DMS79 (cell line): ENCODE results near the gene NR2F1-AS1.
"Not testable (repeated sequence)": the region's sequence is repeated elsewhere in the genome, so short reads cannot be mapped to it uniquely, and the experiment has no call there.

ENCODE experiments used
- DNase-seq: peaks from one replicate; lab custom pipeline; 2025; lab: John Stamatoyannopoulos, UW

NR2F1-AS1 gene

DNA sequence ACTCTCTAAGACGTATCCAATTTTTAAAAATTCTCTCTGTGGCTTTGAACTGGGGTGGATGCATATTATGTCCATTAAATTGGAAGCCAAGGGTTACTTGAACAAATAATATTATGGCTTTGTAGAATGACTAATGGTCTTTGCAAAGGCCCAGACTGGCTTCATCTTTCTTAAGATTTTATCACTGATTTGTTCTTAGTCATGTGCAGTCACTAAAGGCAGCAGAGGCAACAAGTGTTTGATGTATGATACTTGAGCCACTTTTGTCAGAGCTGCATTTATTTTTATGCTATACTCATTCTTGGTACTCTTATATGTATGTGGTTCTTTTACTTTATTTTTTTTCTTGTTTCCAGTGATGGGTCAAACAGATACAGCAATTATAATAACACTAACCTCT, 152.2 kb downstream of the NR2F1-AS1 start:
- DNase-seq: no peak

DNA sequence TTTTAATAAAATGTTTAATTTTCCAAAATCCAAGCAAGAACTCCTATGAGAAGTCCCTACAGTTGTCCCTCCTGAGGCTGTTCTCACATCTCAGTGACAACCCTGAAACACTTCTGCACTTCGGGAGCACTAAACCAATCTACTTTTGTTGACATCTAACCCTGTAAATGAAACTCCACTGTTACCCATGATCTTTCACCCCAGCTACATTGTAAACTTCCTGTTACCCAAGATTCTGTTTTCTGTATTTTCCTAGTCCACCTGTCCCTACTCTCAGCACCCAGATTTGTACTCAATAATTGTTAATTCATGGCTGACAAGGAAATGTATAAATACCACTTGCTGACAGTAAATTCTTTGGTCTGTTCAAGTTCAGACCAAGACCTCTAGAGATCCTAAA, 153.7 kb downstream of the NR2F1-AS1 start:
- no peak for DNase-seq

DNA sequence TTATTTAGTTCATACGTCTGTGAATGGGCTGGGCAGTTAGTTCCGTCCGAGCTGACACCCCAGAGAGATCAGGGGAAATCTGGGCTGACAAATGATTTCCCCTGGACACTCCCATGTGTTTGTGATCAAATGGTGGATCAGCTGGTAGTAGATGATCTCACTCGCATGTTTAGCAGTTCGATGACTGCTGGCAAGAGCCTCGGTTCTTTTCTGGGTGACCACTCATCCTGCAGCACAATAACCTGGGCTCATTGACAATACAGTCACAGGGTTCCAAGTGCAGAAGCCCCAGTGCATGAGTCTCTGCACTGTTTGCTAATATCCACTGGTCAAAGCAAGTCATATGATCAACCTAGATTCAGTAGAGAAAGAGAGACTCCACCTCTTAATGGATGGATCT, 155.9 kb downstream of the NR2F1-AS1 start:
- no peak for DNase-seq

DNA sequence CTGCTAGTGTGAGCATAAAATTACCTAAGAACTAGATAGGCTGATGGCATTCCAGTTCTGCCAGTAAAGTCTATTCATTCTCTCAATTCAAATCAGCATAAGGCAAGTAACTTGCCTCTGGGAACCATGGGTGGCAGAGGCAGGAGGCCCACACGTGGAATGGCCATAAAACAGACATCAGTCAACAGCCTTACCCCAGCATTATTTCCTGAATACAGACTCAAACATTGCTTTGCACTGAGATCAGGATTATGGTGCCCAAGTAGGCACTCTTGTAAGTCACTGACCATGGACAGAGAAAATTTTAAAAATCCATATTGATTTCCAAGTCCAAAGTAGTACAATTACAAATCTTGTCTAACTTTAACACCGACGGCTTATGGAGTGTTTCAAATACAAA, 157.7 kb downstream of the NR2F1-AS1 start:
- no peak for DNase-seq

DNA sequence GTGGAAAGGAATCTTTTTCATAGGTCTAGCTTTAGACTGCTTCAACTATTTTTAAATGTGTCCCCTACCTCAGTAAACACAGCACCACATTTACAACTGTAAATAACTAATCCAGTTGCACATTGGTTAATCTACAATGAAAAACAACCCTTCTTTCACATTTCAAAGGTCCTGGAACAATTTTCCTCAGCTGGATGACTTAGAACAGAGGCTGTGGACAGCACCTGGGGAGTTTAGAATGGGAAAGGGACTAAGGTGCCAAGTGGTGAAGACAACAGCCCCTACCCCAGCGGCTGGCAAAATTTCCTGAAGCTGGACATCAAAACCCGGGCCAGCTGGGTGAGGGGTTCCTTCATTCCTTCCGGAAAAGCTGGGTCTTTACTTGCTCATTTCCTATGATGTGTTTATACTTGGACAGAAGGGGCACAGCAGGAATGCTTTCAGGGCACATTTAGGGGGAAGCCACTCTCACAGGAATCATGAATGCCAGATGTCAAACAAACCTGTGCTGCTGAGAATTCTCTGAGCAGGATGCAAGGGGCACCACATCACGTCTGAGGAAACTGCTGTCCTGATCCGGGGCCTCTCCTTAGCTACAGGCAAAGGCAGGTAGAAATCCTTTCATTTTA, 158.3 kb downstream of the NR2F1-AS1 start:
- DNase-seq: no peak

DNA sequence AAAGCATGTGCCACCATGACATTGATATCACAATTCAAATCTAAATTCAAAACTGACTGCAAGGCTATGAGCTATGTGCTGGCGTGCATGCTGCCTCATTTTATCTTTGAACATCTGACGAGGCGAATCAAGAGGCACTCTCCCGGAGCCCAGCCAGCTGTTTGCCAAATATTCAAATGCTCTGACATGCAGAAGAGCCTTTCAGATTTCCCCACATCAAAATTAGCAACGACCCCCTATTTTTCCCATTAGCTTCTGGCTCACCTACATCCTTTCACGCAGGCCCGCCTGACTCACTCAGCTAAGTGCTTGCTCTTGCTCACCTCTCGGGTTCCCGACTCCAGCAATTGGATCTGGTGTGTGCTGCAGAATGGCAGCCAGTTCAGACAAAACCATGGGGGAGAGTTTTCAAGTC, 159.0 kb downstream of the NR2F1-AS1 start:
- DNase-seq: peak; percentile 90

DNA sequence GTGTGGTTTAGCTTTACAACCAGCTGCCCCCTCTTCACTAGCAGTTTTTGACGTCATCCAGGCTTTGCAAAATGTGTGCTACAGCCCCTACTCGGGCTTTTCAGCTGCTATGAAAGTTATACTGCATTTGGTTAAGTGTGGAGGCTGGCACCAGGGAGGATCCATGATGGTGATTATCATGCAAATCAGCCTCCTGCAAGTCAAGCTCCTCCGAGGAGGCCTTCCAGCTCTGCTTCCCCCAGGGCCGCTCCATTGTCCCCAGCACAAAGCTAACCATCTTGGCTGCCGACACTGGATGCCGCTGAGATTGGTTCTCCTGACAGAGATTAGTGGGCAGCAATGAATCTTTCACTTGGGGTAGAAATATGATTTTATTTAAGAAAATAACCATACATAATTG, 159.6 kb downstream of the NR2F1-AS1 start:
- DNase-seq: no peak

DNA sequence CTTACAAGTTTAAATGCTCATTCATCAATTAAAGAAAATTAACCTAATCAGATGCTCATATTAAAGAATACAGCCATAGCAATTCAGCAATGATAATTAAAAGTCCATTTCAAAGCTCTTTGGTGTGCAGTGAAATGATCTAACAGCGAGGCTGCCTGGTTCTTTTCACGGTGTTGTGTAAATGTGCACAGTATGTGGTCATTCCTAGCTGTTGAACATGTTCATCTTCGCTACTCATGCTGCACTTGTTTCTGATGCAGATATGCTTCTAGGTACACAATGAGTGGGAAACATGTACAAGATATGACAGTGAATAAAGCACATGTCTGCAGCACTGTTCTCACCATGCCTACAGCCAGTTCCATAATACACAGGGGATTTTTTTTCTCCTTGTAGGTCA, 163.5 kb downstream of the NR2F1-AS1 start:
- no peak for DNase-seq

DNA sequence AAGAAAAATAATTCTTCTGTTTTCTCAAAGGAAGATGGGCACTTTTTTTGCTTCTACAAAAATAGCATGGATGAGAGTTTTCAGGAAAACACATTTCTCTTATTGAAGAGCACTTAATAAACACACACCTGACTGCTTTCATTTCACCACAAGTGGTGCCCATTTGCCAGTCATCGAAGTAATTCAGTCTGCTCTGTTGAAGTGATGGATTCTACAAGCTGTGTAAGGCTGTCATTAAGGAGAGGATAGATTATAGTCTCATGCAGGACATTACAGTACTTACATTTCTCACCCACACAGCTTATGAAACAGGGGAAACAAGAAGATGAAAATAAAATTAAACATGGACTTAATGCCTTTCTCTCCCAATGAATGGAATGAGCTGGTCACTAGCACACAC, 165.2 kb downstream of the NR2F1-AS1 start:
- DNase-seq: peak; percentile 76

DNA sequence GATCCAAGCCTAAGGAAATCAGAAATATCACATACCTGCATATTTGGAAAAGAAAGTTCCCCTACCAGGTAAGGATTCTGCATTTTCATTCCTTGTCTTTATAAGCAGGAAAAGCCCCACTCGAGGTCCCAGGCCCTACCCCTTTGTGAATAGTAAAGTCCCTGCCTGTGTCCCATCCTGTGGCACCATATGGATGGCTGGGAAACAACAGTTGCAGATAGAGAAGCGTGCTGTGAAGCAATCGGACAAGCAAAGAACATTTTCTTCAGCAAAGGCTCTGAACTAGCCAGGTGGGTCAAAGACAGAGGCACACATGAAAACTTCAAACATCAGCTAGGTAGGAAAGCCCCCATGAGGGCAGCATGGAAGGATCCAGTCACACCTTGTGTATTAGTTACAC, 169.3 kb downstream of the NR2F1-AS1 start:
- DNase-seq: no peak

DNA sequence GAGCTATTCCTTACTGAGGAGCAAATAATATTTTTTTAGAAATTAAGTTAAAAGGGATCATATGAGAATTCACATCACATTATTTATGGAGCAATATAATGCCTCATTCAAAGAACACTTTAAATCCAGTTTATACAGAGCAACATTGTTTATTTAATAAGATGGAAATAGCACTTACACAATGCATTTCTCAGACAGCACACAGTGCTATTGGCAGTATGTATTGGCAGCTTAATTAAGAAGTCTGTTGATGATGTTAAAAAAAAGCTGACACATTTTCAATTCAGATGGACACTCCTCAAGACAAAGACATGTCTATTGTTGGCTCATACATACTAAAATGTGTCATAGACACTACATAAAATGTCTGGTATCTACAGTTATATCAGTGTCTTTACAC, 171.3 kb downstream of the NR2F1-AS1 start:
- DNase-seq: no peak

DNA sequence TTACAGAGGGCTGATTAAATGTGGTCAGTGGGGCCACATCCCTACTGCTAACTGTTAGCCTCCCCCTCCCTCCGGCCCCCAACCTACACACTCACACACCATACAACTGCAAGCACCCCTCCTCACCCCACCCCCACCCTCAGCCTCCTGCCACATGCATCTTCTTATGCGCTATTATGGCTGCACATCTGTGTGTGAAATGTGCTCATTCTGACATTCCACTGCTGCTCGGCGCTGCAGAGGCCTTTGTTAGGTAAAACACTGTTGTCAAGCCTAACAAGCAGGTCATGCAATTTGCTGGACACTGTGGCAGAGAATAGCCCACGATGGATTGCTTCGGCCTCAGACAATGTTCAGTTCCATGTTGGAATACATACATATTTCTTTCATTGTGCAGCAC, 173.6 kb downstream of the NR2F1-AS1 start:
- no peak for DNase-seq

DNA sequence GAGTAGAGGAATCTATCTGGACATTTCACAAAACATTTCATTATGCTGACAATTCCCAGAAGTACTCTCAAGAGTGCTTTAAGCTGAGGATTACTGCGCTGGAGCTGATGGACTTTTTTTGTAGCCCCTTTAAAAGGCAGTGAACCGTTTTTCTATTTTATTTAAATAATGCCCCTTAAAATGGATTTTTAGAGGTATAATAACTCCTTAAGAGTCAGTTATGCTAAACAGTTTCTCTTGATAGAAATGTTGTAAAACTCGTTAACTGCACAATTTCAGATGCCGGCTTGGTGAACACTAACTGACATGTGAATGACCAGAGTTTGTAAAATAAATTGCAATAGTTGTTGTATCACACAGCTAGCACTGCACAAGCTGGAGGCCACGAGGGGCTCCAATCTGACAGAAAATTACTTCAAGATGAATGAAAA, 174.0 kb downstream of the NR2F1-AS1 start:
- no peak for DNase-seq

DNA sequence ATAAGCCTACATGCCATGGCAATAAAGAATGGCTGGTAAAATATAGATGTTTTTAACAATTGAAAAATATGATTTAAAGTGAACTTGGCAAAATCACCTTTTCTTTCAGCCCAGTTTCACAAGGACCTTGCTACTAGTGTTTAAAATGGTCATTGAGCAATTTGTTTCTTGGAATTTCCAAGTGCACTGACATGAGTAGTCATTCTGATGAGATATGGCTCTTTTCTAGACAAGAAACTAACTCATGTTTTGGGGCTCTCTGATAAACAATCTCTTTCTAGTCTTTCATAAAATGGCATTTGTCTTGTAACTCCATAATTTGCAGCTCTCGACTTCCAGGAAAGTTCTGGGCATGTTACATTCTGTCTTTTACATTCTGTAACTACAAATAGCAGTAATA, 176.8 kb downstream of the NR2F1-AS1 start:
- DNase-seq: no peak

DNA sequence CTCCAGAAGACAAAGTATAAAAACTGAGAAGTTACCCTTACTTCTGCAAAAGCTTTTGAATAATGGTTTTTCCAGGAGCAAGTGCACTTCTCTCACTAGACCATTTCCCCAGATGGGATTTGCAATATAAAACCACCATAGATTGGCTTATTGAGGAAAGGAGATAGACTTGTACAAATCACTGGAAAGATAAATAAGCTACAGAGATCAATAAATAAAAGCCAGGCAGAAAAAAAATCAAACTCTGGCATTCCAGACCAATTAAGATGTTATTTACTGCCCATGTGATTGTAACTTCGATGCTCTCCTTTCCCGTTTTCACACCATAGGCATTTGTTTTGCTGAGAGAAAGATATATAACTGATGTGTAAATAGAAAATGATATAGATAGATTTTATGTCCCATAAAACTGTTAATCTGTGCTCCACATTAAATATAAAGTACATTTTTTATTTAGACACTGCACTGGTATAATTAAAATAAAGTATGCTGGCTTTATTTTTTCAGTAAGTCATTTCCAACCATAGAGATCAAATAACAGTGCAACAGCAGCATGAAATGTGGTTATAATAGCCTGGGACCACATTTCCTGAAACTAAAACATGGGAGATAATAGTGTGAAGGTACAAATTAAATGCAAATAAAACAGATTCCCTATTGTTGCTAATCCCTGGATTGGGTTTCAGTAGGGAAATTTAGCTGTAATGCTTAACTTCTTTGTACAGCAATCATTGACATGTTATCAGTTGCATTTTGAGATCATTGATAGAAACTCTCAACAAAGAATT, 177.7 kb downstream of the NR2F1-AS1 start:
- DNase-seq: no peak

DNA sequence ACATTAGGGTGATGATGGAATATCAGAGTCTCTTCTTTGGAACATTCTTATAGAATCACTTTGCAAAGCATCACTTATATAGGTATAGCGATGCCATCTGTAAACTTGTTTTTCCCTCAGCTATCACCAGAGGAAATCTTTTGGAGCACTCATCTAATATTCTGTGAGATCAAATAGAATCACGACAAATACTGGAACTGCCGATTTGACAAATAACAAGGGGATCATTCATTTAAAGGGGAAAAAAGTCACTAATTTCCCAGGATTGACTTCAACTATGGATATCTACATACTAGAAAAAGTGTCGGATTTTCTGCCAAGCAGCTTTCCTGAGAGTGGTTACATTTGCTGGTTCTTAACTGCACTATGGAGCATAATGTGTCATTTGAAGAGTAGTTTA, 178.6 kb downstream of the NR2F1-AS1 start:
- DNase-seq: no peak

DNA sequence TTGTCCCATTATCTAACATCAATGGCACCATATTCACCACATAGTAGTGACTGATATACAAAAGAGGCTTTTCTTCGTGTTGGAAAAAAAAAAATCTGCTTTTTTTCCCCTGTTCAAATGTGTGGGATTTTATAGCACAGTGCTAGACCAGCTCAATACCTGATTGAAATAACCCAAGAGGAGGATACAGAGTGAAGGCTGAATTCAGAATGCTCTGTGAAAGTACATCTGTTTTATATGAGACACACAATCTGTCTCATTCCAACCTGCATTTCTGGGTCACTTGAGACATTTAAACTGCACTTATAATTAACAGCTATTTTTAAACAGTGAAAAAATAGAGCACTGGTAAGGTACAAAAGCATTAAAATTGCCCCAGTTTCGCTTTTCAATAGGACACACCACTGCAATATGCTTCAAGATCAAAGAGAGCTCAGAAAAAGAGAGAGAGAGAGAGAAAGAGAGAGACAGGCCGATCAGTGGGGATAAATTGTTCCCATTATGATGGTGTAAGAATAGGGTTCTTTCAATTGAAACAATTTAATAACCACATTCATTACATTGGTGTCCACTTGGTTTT, 179.3 kb downstream of the NR2F1-AS1 start:
- DNase-seq: no peak

DNA sequence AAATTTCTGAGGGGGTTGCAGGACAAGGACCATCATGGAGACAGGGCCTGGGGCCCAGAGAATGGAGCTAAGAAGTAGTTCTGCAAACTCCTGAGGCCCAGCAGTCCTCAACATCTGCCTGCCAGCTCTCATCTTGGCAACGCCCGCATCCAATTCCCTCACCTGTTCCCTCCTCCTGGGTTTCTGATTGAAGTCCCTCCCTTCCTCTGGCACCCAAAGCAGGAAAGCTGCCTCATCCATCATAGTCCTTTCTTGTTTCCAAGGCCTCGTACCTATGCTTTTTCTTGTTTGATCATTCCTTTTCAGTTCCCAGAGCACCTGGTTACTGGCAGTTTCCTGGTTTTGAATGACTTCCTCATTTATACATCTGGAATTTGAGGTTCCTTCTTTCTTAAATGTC, 181.3 kb downstream of the NR2F1-AS1 start:
- DNase-seq: no peak

DNA sequence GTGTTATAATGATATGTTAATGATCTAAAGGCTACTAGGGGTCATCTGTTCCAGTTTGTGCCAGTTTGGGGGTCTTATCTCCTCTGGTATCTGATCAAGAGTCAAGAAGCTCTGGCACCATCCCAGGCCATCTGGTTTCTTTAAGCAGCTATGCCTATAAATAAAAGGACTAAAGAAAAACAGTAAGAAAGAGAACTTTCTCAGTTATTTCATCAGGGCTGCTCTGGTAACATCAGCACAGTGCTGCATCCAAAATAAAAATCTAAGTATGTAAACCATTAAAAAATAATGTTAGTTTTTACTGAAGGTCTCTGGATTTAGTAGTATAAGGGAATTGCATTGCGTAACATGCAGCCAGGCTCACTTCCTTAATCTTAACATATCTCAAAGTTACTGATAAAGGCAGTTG, 185.0 kb downstream of the NR2F1-AS1 start:
- DNase-seq: no peak

DNA sequence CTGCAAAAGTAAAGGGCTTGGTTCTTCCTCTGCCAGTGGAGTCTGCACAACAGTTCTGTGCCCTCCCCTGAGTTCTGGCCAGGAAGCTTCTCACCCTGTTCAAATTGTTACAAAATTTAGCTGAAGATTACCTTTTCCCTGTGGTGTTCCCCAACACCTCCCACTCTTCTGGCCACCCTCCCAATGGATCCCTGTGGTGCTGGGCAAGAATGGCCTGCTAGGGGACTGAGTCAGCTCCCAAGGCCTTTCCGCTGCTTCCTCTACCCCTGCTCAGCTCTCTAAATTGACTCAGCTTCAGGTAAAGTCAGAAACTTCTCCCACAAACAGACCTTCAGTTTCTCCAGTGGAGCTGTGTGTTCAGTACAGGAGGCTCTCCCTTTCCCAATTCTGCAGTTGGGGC, 186.0 kb downstream of the NR2F1-AS1 start:
- no peak for DNase-seq

DNA sequence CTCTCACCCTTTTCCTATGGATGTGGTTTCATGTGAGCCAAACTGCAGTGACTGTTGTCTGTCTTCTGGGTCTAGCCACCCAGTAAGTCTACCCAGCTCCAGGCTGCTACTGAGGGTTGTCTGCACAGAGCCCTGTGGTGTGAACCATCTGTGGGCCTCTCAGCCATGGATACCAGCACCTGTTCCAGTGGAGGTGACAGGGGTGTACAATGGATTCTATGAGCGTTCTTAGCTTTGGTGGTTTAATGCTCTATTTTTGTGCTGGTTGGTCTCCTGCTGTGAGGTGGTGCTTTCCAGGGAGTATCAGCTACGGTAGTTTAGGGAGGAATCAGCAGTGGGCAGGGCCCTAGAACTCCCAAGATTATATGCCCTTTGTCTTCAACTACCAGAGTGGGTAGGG, 186.7 kb downstream of the NR2F1-AS1 start:
- DNase-seq: no peak

DNA sequence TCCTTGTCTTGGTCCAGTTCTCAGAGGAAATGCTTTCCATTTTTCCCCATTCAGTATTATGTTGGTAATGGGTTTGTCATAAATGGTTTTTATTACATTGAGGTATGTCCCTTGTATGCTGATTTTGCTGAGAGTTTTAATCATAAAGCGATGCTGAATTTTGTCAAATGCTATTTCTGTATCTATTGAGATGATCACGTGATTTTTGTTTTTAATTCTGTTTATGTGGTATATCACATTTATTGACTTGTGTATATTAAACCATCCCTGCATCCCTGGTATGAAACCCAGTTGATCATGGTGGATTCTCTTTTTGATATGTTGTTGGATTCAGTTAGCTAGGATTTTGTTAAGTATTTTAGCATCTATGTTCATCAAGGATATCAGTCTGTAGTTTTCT, 189.8 kb downstream of the NR2F1-AS1 start:
- DNase-seq: not testable (repeated sequence)

DNA sequence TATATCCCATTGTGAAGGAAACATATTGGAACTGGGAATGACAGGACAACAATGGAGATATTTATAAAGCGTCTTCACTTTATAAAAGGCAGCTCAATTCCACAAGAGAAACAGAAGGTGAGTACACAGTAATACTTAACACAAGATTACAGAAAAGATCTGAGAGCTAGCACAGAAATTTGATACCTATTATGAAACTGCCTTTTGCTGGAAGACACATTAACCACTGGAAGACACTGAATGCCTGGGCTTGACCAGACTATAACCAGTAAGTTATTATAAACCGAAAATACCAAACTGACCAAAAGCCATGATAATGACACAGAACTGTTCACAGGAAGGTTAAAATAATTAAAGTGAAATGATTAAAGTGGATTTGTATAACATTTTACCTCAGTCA, 195.4 kb downstream of the NR2F1-AS1 start:
- no peak for DNase-seq
